Kidney (tissue), 14 donors: ENCODE results near the gene MMP11. TPM values are rescaled to one million over a fixed set of nuclear protein-coding genes. Genes with fewer than 3 reads are reported as not detected.

ENCODE experiments used
- DNase-seq, 5 donors: peaks; one replicate each; pipeline ENCODE4 v3.0.0-alpha.2; 2013 to 2020
- FAIRE-seq: peaks from 2 replicates; lab custom pipeline; 2012; peaks lifted over from hg19 to GRCh38; lab: Jason Lieb, UNC
- H3K27ac ChIP-seq, 2 donors: one replicate each; pipeline ENCODE4 v1.7.0; 2013; ENCODE audit warnings: low read depth in 2 of 2, low read length in 2 of 2, inconsistent platforms in 1 of 2
- H3K27me3 ChIP-seq: one replicate; pipeline ENCODE4 v1.7.1; 2013; ENCODE audit warnings: low read length, inconsistent platforms; ENCODE audit not compliant: control insufficient read depth, insufficient read depth
- H3K36me3 ChIP-seq, 3 donors: one replicate each; pipeline versions ENCODE4 v1.7.0 to v1.7.1; 2013; ENCODE audit warnings: low read length in 3 of 3, control low read depth in 1 of 3, inconsistent platforms in 1 of 3; ENCODE audit not compliant: insufficient read depth in 3 of 3, control insufficient read depth in 2 of 3
- H3K4me1 ChIP-seq, 3 donors: one replicate each; pipeline versions ENCODE4 v1.7.0 to v1.7.1; 2013; ENCODE audit warnings: low read length in 3 of 3, inconsistent platforms in 1 of 3, low read depth in 1 of 3; ENCODE audit not compliant: control insufficient read depth in 2 of 3, insufficient read depth in 2 of 3
- H3K4me3 ChIP-seq, 3 donors: one replicate each; pipeline versions ENCODE4 v1.7.0 to v1.8.1; 2013; ENCODE audit warnings: low read length in 3 of 3, control low read depth in 1 of 3, inconsistent platforms in 1 of 3
- H3K9ac ChIP-seq, 3 donors: one replicate each; pipeline versions ENCODE4 v1.7.0 to v1.7.1; 2013; ENCODE audit warnings: low read length in 3 of 3, control low read depth in 1 of 3, inconsistent platforms in 1 of 3
- H3K9me3 ChIP-seq, 3 donors: one replicate each; pipeline versions ENCODE4 v1.7.0 to v1.7.1; 2013; ENCODE audit warnings: low read length in 3 of 3, control low read depth in 1 of 3, inconsistent platforms in 1 of 3; ENCODE audit not compliant: control insufficient read depth in 2 of 3, insufficient read depth in 1 of 3
- CTCF ChIP-seq: IDR thresholded peaks from 3 replicates; pipeline ENCODE4 v1.5.1; 2012; ENCODE audit warnings: mild to moderate bottlenecking, moderate library complexity, borderline replicate concordance; ENCODE audit not compliant: insufficient read depth; ENCODE audit errors: extremely low read depth
- intact Hi-C: fragments of 100-400 bp; cut with DNase I; formaldehyde crosslinking; loops from one replicate; pipeline ENCODE4 v1.11.1; 2022
- polyA plus RNA-seq: library from polyadenylated mRNA; stranded (reverse); fragments of 350-450 nt; fragmentation: Illumina TruSeq; extraction: RNeasy Lipid Tissue Mini Kit (QIAGEN cat#74804); gene quantifications from one replicate; pipeline ENCODE4 v1.2.3, GENCODE V29; 2014; ENCODE audit warnings: low read depth, low replicate concordance; ENCODE audit not compliant: insufficient read depth
- total RNA-seq: library from RNA; stranded (reverse); fragmentation: NEBNext Ultra II Directional; extraction: Animal tissue kit (Norgen Biotek cat#: 25700); gene quantifications from one replicate; pipeline ENCODE4 v1.2.1, GENCODE V29; 2021
- donor health status: control.
- donor health status: control.
- donor health status: control.
- donor health status: control.
- donor health status: control.
- donor health status: DM: yes; HTN: yes; CAD: no.
- donor health status: Normal renal cell carcinoma (clear cell type).

Gene MMP11
- total and polyA plus RNA-seq, 2 donors from 2014 or later, result 2.7 to 4.4 TPM

- Histone ChIP-seq H3K9ac (no peak overlapping the region), H3K27me3 (no peaks in the 10 kb centered on the region), H3K4me1 (peaks cover 0 to 20% (median 15%) of the 10 kb centered on the region in 3 donors), H3K36me3 (no peaks in the 10 kb centered on the region), H3K4me3 (no peak overlapping the region), H3K27ac (no peak overlapping the region), H3K9me3 (no peaks in the 10 kb centered on the region)
- intact Hi-C loops, result no loop called here
- DNase-seq (no peak), FAIRE-seq (no peak)
- no peak for TF ChIP-seq CTCF
These were observed 7.6 kb downstream of the MMP11 start for GRCh38 chr22:23780146-23780748.

- FAIRE-seq, result no peak
- no peaks in the 10 kb centered on the region for H3K36me3 ChIP-seq
- peaks cover 0 to 20% (median 15%) of the 10 kb centered on the region in 3 donors for H3K4me1 ChIP-seq
- no peaks in the 10 kb centered on the region for H3K9me3 ChIP-seq
- TF ChIP-seq CTCF, result no peak
- no peak overlapping the region for H3K27ac ChIP-seq
- no peaks in the 10 kb centered on the region for H3K27me3 ChIP-seq
- no peak overlapping the region for H3K9ac ChIP-seq
- no peak for DNase-seq
- H3K4me3 ChIP-seq, result no peak overlapping the region
- intact Hi-C loops, result no loop called here
These were observed 8.4 kb downstream of the MMP11 start for GRCh38 chr22:23781065-23781464.

- FAIRE-seq (no peak), DNase-seq (no peak)
- intact Hi-C loops, result no loop called here
- Histone ChIP-seq H3K9me3 (no peaks in the 10 kb centered on the region), H3K36me3 (no peaks in the 10 kb centered on the region), H3K9ac (no peak overlapping the region), H3K27ac (no peak overlapping the region), H3K4me1 (peaks cover 0 to 26% (median 20%) of the 10 kb centered on the region in 3 donors), H3K27me3 (no peaks in the 10 kb centered on the region), H3K4me3 (no peak overlapping the region)
- TF ChIP-seq CTCF, result no peak
These were observed 9.0 kb downstream of the MMP11 start for GRCh38 chr22:23781511-23782183.
